GM12892 (cell line): ENCODE data around the gene RFPL1.

Experiments
- POLR2AphosphoS5 ChIP-seq: IDR thresholded peaks from 2 replicates; pipeline ENCODE4 v1.6.1; 2011; ENCODE audit warnings: low read depth, low read length, control low read depth
- TAF1 ChIP-seq: IDR thresholded peaks from 2 replicates; pipeline ENCODE4 v1.6.1; 2011; ENCODE audit warnings: low read depth, mild to moderate bottlenecking, control low read depth, low read length, borderline replicate concordance

GRCh38 chr22:29484642-29485041 is 46.3 kb downstream of the RFPL1 start:
- TF ChIP-seq TAF1: no peak
- TF ChIP-seq POLR2AphosphoS5: no peak
